ENCODE results near the gene BCOR.

BCOR gene

DNA sequence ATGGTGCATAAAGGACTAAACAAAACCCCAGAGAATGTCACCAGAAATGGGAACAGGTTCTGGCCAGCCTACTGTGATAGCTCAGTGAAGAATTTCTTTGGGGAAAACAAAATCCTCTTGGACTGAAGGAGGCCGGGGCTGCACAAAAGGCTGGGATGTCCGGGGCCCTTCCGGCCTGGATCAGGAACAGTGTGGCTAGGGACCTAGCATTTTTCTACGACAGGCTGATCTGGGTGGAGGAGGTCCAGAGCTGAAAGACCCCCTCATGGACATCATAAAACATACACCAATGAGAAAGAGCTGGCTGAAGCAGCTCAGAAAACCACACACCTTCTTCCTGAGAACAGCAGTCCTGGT is 94.7 kb downstream of the BCOR start:
- no peak overlapping the region for H3K27ac ChIP-seq
- H3K4me3 ChIP-seq (ENCODE audit: low read depth in 1 of 2, low read length in 1 of 2): no peak overlapping the region
- TF ChIP-seq CTCF (IDR thresholded peaks at IDR 0.05): no peak
- peaks cover 21 to 28% of the 10 kb centered on the region in 2 experiments for H3K4me1 ChIP-seq (ENCODE audit: control insufficient read depth in 1 of 2, insufficient read depth in 1 of 2, low read depth in 1 of 2, low read length in 1 of 2)
- peaks cover 38% of the 10 kb centered on the region for H3K27me3 ChIP-seq
- no peaks in the 10 kb centered on the region for H3K9me3 ChIP-seq
- no peaks in the 10 kb centered on the region for H3K36me3 ChIP-seq

Data from neutrophil (primary cell).